Cerebellar nuclear complex (tissue), 1 donor: ENCODE data around the gene GOLIM4.
"Not testable (repeated sequence)": the region's sequence is repeated elsewhere in the genome, so short reads cannot be mapped to it uniquely, and the experiment has no call there.

Experiments used
- DNase-seq, 2 experiments: peaks; one replicate each; lab custom pipeline; 2025; lab: John Stamatoyannopoulos, UW

Gene GOLIM4

GRCh38 chr3:168048414-168049330 lies 47.1 kb downstream of the GOLIM4 start:
- DNase-seq, result no peak

DNA sequence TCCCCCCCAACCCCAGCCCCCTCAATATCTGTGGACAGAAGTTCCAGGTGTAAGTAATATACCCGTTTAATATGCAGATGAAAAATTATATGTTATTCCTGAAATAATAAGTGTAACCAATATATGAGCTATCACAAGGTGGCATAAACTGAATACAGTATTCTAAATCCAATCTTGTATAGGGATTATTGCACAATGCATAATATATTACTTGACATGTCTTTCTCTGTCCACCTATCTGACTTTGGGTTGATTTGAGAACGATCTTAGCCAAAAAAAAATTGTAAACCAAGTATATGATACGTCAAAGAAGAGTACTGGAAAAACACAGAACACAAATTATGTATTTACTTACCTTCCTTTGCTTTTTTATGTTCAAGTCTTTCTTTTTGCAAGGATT lies 47.8 kb downstream of the GOLIM4 start:
- no peak for DNase-seq

- peak in 1 of 2 experiments; percentile 20 for DNase-seq
Measured at GRCh38 chr3:168047190-168047795, 48.4 kb downstream of the GOLIM4 start.

- no peak for DNase-seq
Measured at GRCh38 chr3:168044049-168044448, 51.7 kb downstream of the GOLIM4 start.

DNA sequence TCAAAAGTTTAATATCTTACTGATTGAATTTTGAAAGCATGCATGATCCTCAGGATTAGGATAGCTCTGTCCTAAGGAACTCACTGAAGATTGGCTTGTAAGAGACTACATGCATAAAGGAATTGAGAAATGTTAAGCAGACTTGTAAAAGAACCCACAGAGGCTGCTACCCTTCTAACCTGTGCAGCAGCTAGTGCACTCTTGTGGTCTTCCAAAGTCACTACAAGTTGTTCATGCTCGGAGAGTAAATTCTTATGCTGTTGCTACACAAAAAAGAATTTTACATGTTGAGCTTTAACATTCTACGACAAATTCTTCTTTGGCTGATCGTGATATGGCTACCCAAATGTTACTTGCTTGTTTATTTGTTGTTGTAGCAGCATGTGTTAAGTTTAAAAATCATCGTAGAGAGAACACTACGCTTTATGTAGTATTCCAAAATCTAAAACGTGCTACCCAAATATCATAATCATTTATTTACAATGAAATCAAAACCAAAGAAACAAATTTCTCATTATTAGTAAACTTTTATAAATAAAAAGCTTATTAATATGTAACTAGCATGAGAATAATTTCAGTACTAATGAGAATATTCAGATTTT lies 55.0 kb downstream of the GOLIM4 start:
- no peak for DNase-seq

DNA sequence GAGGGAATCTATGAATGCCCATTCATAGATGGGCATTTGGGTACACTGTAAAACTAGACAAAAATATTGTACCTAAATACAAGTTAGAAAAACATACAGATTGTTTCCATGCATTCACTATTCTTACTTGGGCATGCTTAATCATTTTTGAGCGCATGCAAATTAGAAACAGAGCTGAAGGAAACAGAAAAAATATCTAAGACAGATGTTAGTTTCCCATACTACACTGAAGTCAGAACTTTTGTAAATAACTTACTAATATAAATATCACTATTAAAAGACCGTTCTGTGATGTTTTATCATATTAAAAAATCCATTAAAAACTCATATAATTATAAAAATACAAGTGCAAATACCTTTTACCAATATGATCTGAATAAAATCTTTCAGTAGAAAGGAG lies 58.7 kb downstream of the GOLIM4 start:
- DNase-seq, result no peak

DNA sequence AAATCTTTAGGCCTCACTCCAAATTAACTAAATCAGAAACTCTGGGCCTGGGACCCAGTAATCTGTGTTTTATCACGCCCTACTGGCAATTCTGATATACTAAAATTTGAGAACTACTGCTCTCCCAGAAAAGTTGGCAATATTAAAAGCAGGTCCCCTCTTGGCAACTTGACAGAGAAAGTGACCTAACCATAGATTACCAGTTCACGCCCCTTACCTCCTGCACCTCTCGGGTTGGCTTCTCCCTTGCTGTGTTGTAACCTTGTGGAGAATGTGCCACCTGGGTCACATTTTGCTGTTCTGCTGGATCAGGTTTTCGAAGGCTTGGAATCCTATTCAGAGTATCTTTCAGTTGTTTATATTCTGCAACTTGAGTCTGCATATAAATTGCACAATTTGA lies 59.1 kb downstream of the GOLIM4 start:
- no peak for DNase-seq

- no peak for DNase-seq
Measured at GRCh38 chr3:168034152-168034928, 61.4 kb downstream of the GOLIM4 start.

GRCh38 chr3:168030577-168030976 lies 65.1 kb downstream of the GOLIM4 start:
- DNase-seq, result no peak

GRCh38 chr3:168029705-168030104 lies 66.0 kb downstream of the GOLIM4 start:
- no peak for DNase-seq

GRCh38 chr3:168028086-168028485 lies 67.6 kb downstream of the GOLIM4 start:
- no peak for DNase-seq

GRCh38 chr3:168026764-168027163 lies 69.0 kb downstream of the GOLIM4 start:
- DNase-seq, result no peak

GRCh38 chr3:168025076-168025475 lies 70.6 kb downstream of the GOLIM4 start:
- DNase-seq, result no peak

- DNase-seq, result no peak
Measured at GRCh38 chr3:168024537-168024941, 71.2 kb downstream of the GOLIM4 start.

- DNase-seq, result no peak
Measured at GRCh38 chr3:168021737-168022450, 73.8 kb downstream of the GOLIM4 start.

DNA sequence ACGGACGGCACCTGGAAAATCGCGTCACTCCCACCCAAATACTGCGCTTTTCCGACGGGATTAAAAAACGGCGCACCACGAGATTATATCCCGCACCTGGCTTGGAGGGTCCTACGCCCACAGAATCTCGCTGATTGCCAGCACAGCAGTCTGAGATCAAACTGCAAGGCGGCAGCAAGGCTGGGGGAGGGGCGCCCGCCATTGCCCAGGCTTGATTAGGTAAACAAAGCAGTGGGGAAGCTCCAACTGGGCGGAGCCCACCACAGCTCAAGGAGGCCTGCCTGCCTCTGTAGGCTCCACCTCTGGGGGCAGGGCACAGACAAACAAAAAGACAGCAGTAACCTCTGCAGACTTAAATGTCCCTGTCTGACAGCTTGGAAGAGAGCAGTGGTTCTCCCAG lies 84.4 kb downstream of the GOLIM4 start:
- DNase-seq, result not testable (repeated sequence)

DNA sequence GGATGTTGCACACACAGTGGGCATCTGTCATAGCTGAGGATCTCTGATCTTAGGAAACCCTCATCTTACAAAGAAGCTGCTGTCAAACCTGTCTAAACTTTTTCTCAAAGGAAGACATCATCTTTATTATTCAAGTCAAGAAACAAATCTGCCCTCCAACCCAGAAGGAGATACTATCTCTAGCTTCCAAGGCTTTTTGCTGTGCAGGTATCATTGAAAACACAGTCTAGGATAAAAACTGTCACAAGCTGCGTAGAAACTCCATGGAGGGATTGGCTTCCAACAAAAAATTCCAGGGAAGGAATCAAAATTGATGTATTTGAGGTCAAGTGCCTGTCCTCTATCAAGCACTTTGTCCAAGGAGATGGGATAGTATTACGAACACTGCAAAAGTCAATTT lies 89.1 kb downstream of the GOLIM4 start:
- DNase-seq, result no peak

DNA sequence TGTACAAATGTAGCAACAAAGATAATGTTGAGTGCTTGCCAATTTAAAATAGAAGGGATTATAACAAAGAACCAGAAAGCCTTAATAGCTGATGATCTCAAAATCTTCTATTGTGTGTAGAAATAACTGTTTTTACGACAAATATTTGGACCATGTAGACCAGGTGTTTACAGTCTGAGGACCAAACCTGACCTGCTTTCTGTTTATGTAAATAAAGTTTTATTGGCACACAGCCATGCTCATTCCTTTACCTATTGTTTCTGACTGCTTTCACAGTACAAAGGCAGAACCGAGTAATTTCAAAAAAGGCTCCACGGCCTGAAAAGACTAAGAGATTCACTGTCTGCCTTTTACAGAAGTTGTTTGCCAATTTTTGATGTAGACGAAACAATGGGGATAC lies 91.8 kb downstream of the GOLIM4 start:
- DNase-seq, result no peak

DNA sequence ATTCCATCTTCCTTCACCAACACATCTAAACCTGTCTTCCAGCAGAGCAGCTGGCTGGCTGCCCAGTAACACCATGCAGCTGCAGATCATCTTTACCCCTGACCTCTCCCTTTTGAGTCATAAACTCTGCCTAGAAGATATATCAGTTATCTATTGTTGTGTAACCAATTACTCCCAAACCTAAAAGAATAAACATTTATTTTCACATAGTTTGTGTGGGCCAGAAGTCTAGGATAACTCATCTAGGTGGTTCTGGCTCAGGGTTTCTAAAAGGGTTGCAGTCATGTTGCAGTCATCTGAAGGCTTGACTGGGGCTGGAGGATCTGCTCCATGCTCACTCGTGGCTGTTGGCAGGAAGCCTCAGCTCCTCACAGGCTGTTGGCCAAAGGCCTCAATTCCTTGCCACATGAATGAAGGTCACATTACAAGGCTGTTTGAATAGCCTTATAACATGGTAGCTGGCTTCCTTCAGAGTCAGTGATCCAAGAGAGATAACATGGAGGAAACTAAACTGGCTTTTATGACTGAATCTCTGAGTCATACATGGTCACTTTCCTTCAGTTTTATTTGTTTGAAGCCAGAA lies 92.8 kb downstream of the GOLIM4 start:
- no peak for DNase-seq

DNA sequence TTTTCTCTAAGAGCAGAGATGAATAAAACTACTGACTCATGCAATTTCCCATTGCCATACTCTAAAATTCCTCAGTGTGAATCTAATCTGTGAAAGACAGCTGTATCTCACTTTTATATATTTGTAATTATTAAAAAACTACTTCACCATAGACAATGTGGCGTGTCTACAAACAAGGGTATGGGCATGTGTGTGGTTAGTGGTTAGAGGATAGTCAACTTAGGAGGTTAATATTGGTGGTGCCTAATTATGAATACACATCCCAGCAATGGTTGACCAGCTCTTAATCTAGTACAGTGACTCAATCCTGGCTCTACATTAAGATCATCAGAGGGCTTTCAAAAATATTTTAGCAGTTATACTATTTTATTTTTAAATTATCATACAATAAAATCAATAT lies 94.5 kb downstream of the GOLIM4 start:
- no peak for DNase-seq

GRCh38 chr3:167998253-167998652 lies 97.5 kb downstream of the GOLIM4 start:
- no peak for DNase-seq
